Adrenal gland (tissue), 5 donors: ENCODE results near the gene CKS1B.

ENCODE experiments used
- POLR2A ChIP-seq, 2 donors: fragments of 450-650 bp; IDR thresholded peaks; one replicate each; pipeline ENCODE4 v1.6.1; 2017; ENCODE audit warnings: antibody characterized with exemption in 2 of 2, mild to moderate bottlenecking in 2 of 2, moderate library complexity in 1 of 2
- TF ChIP-seq, protein P1 (sequence below), 6 experiments: fragments of 450-650 bp in 4 of 6; fragments of 200-600 bp in 2 of 6; sonication (generic) in 1 of 6; IDR thresholded peaks; 1 replicate in 5 of 6; 2 replicates in 1 of 6; pipeline versions ENCODE4 v1.5.1 to v1.8.0; 2016 to 2021; ENCODE audit warnings: antibody characterized with exemption in 6 of 6, mild to moderate bottlenecking in 2 of 6, moderate library complexity in 1 of 6
- donor health status: DM: no; HTN: no; CAD: no.

DNA sequence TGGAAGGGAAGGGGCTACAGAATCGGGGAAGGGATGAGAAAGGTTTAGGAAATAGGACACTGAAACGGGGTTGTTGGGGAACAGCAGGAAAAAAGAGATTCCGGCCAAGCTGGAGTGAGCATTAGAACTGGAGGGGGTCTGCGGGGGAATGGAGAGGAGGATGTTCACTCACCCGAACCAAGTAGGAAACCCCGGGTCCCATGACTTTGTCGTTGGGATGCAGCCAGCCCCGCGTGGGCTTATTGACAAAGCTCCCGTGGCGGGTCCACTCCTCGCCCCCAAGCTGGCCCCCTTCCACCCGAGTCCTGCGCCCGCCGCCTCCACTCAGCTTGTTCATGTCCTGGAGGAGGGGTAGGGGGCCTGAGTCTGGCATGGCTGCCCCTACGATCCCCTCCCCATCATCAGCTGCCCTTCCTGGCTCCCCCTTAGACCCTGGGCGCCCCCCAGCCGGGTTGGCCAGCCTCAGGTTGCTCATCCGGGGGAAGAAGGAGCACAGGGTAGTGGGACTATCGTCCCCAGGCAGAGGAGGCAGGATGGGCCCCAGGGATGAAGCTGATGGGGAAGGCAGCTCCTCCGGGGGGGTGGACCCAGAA, 4.5 kb upstream of the CKS1B start:
- TF ChIP-seq, protein P1, sequence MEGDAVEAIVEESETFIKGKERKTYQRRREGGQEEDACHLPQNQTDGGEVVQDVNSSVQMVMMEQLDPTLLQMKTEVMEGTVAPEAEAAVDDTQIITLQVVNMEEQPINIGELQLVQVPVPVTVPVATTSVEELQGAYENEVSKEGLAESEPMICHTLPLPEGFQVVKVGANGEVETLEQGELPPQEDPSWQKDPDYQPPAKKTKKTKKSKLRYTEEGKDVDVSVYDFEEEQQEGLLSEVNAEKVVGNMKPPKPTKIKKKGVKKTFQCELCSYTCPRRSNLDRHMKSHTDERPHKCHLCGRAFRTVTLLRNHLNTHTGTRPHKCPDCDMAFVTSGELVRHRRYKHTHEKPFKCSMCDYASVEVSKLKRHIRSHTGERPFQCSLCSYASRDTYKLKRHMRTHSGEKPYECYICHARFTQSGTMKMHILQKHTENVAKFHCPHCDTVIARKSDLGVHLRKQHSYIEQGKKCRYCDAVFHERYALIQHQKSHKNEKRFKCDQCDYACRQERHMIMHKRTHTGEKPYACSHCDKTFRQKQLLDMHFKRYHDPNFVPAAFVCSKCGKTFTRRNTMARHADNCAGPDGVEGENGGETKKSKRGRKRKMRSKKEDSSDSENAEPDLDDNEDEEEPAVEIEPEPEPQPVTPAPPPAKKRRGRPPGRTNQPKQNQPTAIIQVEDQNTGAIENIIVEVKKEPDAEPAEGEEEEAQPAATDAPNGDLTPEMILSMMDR (IDR thresholded peaks at IDR 0.05) = no peak
- no peak for TF ChIP-seq POLR2A (IDR thresholded peaks at IDR 0.05)
